ENCODE measurements around the gene PRMT5.

Gene PRMT5

GRCh38 chr14:22884076-22884737, 45.0 kb downstream of the PRMT5 start:
- no peak overlapping the region for H2BK15ac ChIP-seq (replicated peaks; ENCODE audit: low read depth)
- no peak overlapping the region for H3K18ac ChIP-seq (ENCODE audit: low read length)
- H3K36me3 ChIP-seq (ENCODE audit: control insufficient read depth, insufficient read depth, low read length), result no peaks in the 10 kb centered on the region
- H2BK5ac ChIP-seq (ENCODE audit: low read length), result no peak overlapping the region
- H3K4me1 ChIP-seq (ENCODE audit: control insufficient read depth, low read depth, low read length), result peaks cover 15% of the 10 kb centered on the region
- H2AK5ac ChIP-seq (ENCODE audit: low read length), result no peak overlapping the region
- H3K4me2 ChIP-seq (ENCODE audit: low read length), result no peak overlapping the region
- no CpG with 5 or more reads among the region's 7 CpGs for WGBS (ENCODE audit: extremely low coverage, insufficient coverage, low lambda C conversion rate)
- no peak overlapping the region for H2BK120ac ChIP-seq (ENCODE audit: low read depth, low read length)
- H3K4me3 ChIP-seq (ENCODE audit: low read length), result no peak overlapping the region
- no peaks in the 10 kb centered on the region for H3K27me3 ChIP-seq (ENCODE audit: insufficient read depth, low read length, poor library complexity)
- no peak overlapping the region for H4K5ac ChIP-seq (ENCODE audit: low read length)
- no peak overlapping the region for H4K8ac ChIP-seq (ENCODE audit: low read depth, low read length)
- no peak overlapping the region for H3K9ac ChIP-seq (ENCODE audit: low read length)
- H3K79me1 ChIP-seq (ENCODE audit: low read length), result no peaks in the 10 kb centered on the region
- no peaks in the 10 kb centered on the region for H3K79me2 ChIP-seq (ENCODE audit: control insufficient read depth, insufficient read depth, low read length)
- H3K23ac ChIP-seq (ENCODE audit: low read length), result no peak overlapping the region
- H3K4ac ChIP-seq (ENCODE audit: low read depth, low read length), result no peak overlapping the region
- H3K27ac ChIP-seq (ENCODE audit: low read depth, low read length), result no peak overlapping the region
- H3K56ac ChIP-seq (ENCODE audit: low read length), result no peak overlapping the region
- no peak for DNase-seq

- Histone ChIP-seq H3K18ac (ENCODE audit: low read length) (no peak within 1 kb of the TSS), H3K9ac (ENCODE audit: low read length) (peak within 1 kb of the TSS; percentile 63), H3K36me3 (ENCODE audit: control insufficient read depth, insufficient read depth, low read length) (no peaks in the 10 kb centered on the region), H2AK5ac (ENCODE audit: low read length) (peak within 1 kb of the TSS; percentile 27), H2BK120ac (ENCODE audit: low read depth, low read length) (no peak within 1 kb of the TSS), H2BK15ac (replicated peaks; ENCODE audit: low read depth) (no peak within 1 kb of the TSS), H3K23ac (ENCODE audit: low read length) (no peak within 1 kb of the TSS), H3K79me2 (ENCODE audit: control insufficient read depth, insufficient read depth, low read length) (no peaks in the 10 kb centered on the region), H2BK5ac (ENCODE audit: low read length) (no peak within 1 kb of the TSS), H3K4ac (ENCODE audit: low read depth, low read length) (no peak within 1 kb of the TSS), H3K4me3 (ENCODE audit: low read length) (no peak within 1 kb of the TSS), H3K4me2 (ENCODE audit: low read length) (peak within 1 kb of the TSS; percentile 46), H3K4me1 (ENCODE audit: control insufficient read depth, low read depth, low read length) (peaks cover 15% of the 10 kb centered on the region), H3K27ac (ENCODE audit: low read depth, low read length) (no peak within 1 kb of the TSS), H4K5ac (ENCODE audit: low read length) (no peak within 1 kb of the TSS), H3K27me3 (ENCODE audit: insufficient read depth, low read length, poor library complexity) (no peaks in the 10 kb centered on the region), H3K56ac (ENCODE audit: low read length) (peak within 1 kb of the TSS; percentile 85), H4K8ac (ENCODE audit: low read depth, low read length) (no peak within 1 kb of the TSS), H3K79me1 (ENCODE audit: low read length) (no peaks in the 10 kb centered on the region)
- WGBS (ENCODE audit: extremely low coverage, insufficient coverage, low lambda C conversion rate), result 100% methylated on average over 1 of the region's 15 CpGs
- DNase-seq, result peak; percentile 62
Measured at GRCh38 chr14:22883173-22883976, 45.8 kb downstream of the PRMT5 start, which contains the start of gene REM2. REM2 (plus strand) TSS chr14:22883222; CDS start chr14:22883288, 66 bp downstream.

GRCh38 chr14:22882529-22883172, 46.5 kb downstream of the PRMT5 start:
- H3K79me2 ChIP-seq (ENCODE audit: control insufficient read depth, insufficient read depth, low read length), result no peaks in the 10 kb centered on the region
- H4K8ac ChIP-seq (ENCODE audit: low read depth, low read length), result no peak overlapping the region
- peaks cover 14% of the 10 kb centered on the region for H3K4me1 ChIP-seq (ENCODE audit: control insufficient read depth, low read depth, low read length)
- H3K56ac ChIP-seq (ENCODE audit: low read length), result peak overlapping the region; percentile 85
- H3K27me3 ChIP-seq (ENCODE audit: insufficient read depth, low read length, poor library complexity), result no peaks in the 10 kb centered on the region
- no peak overlapping the region for H3K4me3 ChIP-seq (ENCODE audit: low read length)
- H3K36me3 ChIP-seq (ENCODE audit: control insufficient read depth, insufficient read depth, low read length), result peaks cover 1% of the 10 kb centered on the region
- no peak overlapping the region for H3K23ac ChIP-seq (ENCODE audit: low read length)
- H3K4ac ChIP-seq (ENCODE audit: low read depth, low read length), result no peak overlapping the region
- peak overlapping the region; percentile 63 for H3K9ac ChIP-seq (ENCODE audit: low read length)
- no peak overlapping the region for H3K27ac ChIP-seq (ENCODE audit: low read depth, low read length)
- H2AK5ac ChIP-seq (ENCODE audit: low read length), result no peak overlapping the region
- no peak overlapping the region for H2BK15ac ChIP-seq (replicated peaks; ENCODE audit: low read depth)
- no peak overlapping the region for H2BK120ac ChIP-seq (ENCODE audit: low read depth, low read length)
- no peak overlapping the region for H4K5ac ChIP-seq (ENCODE audit: low read length)
- peak overlapping the region; percentile 46 for H3K4me2 ChIP-seq (ENCODE audit: low read length)
- peak; percentile 92 for DNase-seq
- H3K79me1 ChIP-seq (ENCODE audit: low read length), result no peaks in the 10 kb centered on the region
- no CpG with 5 or more reads among the region's 6 CpGs for WGBS (ENCODE audit: extremely low coverage, insufficient coverage, low lambda C conversion rate)
- no peak overlapping the region for H2BK5ac ChIP-seq (ENCODE audit: low read length)
- no peak overlapping the region for H3K18ac ChIP-seq (ENCODE audit: low read length)

- H3K27me3 ChIP-seq (ENCODE audit: insufficient read depth, low read length, poor library complexity), result no peaks in the 10 kb centered on the region
- peak overlapping the region; percentile 63 for H3K9ac ChIP-seq (ENCODE audit: low read length)
- no peak overlapping the region for H3K4ac ChIP-seq (ENCODE audit: low read depth, low read length)
- no peak overlapping the region for H2BK15ac ChIP-seq (replicated peaks; ENCODE audit: low read depth)
- no peak overlapping the region for H3K23ac ChIP-seq (ENCODE audit: low read length)
- H3K79me1 ChIP-seq (ENCODE audit: low read length), result no peaks in the 10 kb centered on the region
- no CpG with 5 or more reads among the region's 7 CpGs for WGBS (ENCODE audit: extremely low coverage, insufficient coverage, low lambda C conversion rate)
- H3K4me3 ChIP-seq (ENCODE audit: low read length), result no peak overlapping the region
- H3K79me2 ChIP-seq (ENCODE audit: control insufficient read depth, insufficient read depth, low read length), result no peaks in the 10 kb centered on the region
- H3K36me3 ChIP-seq (ENCODE audit: control insufficient read depth, insufficient read depth, low read length), result peaks cover 1% of the 10 kb centered on the region
- H4K8ac ChIP-seq (ENCODE audit: low read depth, low read length), result no peak overlapping the region
- no peak for DNase-seq
- H2BK5ac ChIP-seq (ENCODE audit: low read length), result no peak overlapping the region
- no peak overlapping the region for H3K27ac ChIP-seq (ENCODE audit: low read depth, low read length)
- H2BK120ac ChIP-seq (ENCODE audit: low read depth, low read length), result no peak overlapping the region
- no peak overlapping the region for H3K18ac ChIP-seq (ENCODE audit: low read length)
- H4K5ac ChIP-seq (ENCODE audit: low read length), result no peak overlapping the region
- H2AK5ac ChIP-seq (ENCODE audit: low read length), result no peak overlapping the region
- H3K56ac ChIP-seq (ENCODE audit: low read length), result peak overlapping the region; percentile 85
- no peak overlapping the region for H3K4me2 ChIP-seq (ENCODE audit: low read length)
- peaks cover 12% of the 10 kb centered on the region for H3K4me1 ChIP-seq (ENCODE audit: control insufficient read depth, low read depth, low read length)
Measured at GRCh38 chr14:22882064-22882463, 47.1 kb downstream of the PRMT5 start.

- peaks cover 10% of the 10 kb centered on the region for H3K4me1 ChIP-seq (ENCODE audit: control insufficient read depth, low read depth, low read length)
- no peak overlapping the region for H3K4me3 ChIP-seq (ENCODE audit: low read length)
- no peak overlapping the region for H2BK15ac ChIP-seq (replicated peaks; ENCODE audit: low read depth)
- H3K27ac ChIP-seq (ENCODE audit: low read depth, low read length), result no peak overlapping the region
- no peak overlapping the region for H4K8ac ChIP-seq (ENCODE audit: low read depth, low read length)
- WGBS (ENCODE audit: extremely low coverage, insufficient coverage, low lambda C conversion rate), result no CpG with 5 or more reads among the region's 8 CpGs
- no peak overlapping the region for H4K5ac ChIP-seq (ENCODE audit: low read length)
- no peak overlapping the region for H3K4me2 ChIP-seq (ENCODE audit: low read length)
- no peak overlapping the region for H3K18ac ChIP-seq (ENCODE audit: low read length)
- no peak for DNase-seq
- no peak overlapping the region for H3K9ac ChIP-seq (ENCODE audit: low read length)
- H3K79me2 ChIP-seq (ENCODE audit: control insufficient read depth, insufficient read depth, low read length), result no peaks in the 10 kb centered on the region
- H3K4ac ChIP-seq (ENCODE audit: low read depth, low read length), result no peak overlapping the region
- peaks cover 10% of the 10 kb centered on the region for H3K36me3 ChIP-seq (ENCODE audit: control insufficient read depth, insufficient read depth, low read length)
- H2BK5ac ChIP-seq (ENCODE audit: low read length), result no peak overlapping the region
- no peak overlapping the region for H2AK5ac ChIP-seq (ENCODE audit: low read length)
- H3K79me1 ChIP-seq (ENCODE audit: low read length), result peaks cover 2% of the 10 kb centered on the region
- no peak overlapping the region for H2BK120ac ChIP-seq (ENCODE audit: low read depth, low read length)
- no peaks in the 10 kb centered on the region for H3K27me3 ChIP-seq (ENCODE audit: insufficient read depth, low read length, poor library complexity)
- H3K23ac ChIP-seq (ENCODE audit: low read length), result no peak overlapping the region
- no peak overlapping the region for H3K56ac ChIP-seq (ENCODE audit: low read length)
Measured at GRCh38 chr14:22878271-22879246, 50.6 kb downstream of the PRMT5 start.

Measured in mesendoderm (in vitro differentiated cells).